KMS-11 (cell line): Measurements from ENCODE around the gene ILK.

Source experiments
- H2AFZ ChIP-seq: fragments of 200-600 bp; sonication (generic); 2 replicates; pipeline ENCODE4 v1.6.1; 2016; ENCODE audit warnings: antibody characterized with exemption, mixed run types, low read depth
- H3K27ac ChIP-seq: fragments of 200-600 bp; sonication (generic); 2 replicates; pipeline ENCODE4 v1.6.1; 2016; ENCODE audit warnings: mild to moderate bottlenecking, mixed run types
- H3K27me3 ChIP-seq: fragments of 200-600 bp; sonication (generic); 2 replicates; pipeline ENCODE4 v1.6.1; 2017; ENCODE audit warnings: mild to moderate bottlenecking, low read depth, mixed run types, moderate library complexity; ENCODE audit not compliant: insufficient read depth
- H3K36me3 ChIP-seq: fragments of 200-600 bp; sonication (generic); 2 replicates; pipeline ENCODE4 v1.6.1; 2017; ENCODE audit warnings: mild to moderate bottlenecking, mixed run types; ENCODE audit not compliant: insufficient read depth
- H3K4me1 ChIP-seq: fragments of 200-600 bp; sonication (generic); 2 replicates; pipeline ENCODE4 v1.6.1; 2016; ENCODE audit warnings: mild to moderate bottlenecking, low read depth, mixed run types; ENCODE audit not compliant: poor library complexity, severe bottlenecking
- H3K4me2 ChIP-seq: fragments of 200-600 bp; sonication (generic); 2 replicates; pipeline ENCODE4 v1.7.0; 2016; ENCODE audit warnings: mild to moderate bottlenecking, mixed run types
- H3K4me3 ChIP-seq: fragments of 200-600 bp; sonication (generic); IDR thresholded peaks from 2 replicates; pipeline ENCODE4 v1.6.1; 2017; ENCODE audit warnings: low read depth, low read length, mixed read lengths; ENCODE audit not compliant: insufficient read depth
- H3K79me2 ChIP-seq: fragments of 200-600 bp; sonication (generic); 2 replicates; pipeline ENCODE4 v1.6.1; 2016; ENCODE audit warnings: low read depth, mixed run types; ENCODE audit not compliant: insufficient read depth
- H3K9ac ChIP-seq: fragments of 200-600 bp; sonication (generic); 2 replicates; pipeline ENCODE4 v1.6.1; 2016; ENCODE audit warnings: mild to moderate bottlenecking, mixed run types
- H4K20me1 ChIP-seq: fragments of 200-600 bp; sonication (generic); 2 replicates; pipeline ENCODE4 v1.6.1; 2016; ENCODE audit warnings: mild to moderate bottlenecking, mixed run types; ENCODE audit not compliant: insufficient read depth
- TF ChIP-seq, protein P1 (sequence below): fragments of 200-600 bp; sonication (generic); conservative IDR thresholded peaks from 2 replicates; pipeline ENCODE4 v1.6.1; 2017; ENCODE audit warnings: low read depth, mild to moderate bottlenecking, antibody characterized with exemption, low read length, moderate library complexity, mixed read lengths

Gene ILK

GRCh38 chr11:6563667-6564066 lies 39.9 kb upstream of the ILK start:
- Histone ChIP-seq H3K4me2 (no peak overlapping the region), H3K9ac (no peak overlapping the region), H3K4me1 (peaks cover 4% of the 10 kb centered on the region), H3K36me3 (no peaks in the 10 kb centered on the region), H3K4me3 (no peak overlapping the region), H3K27ac (no peak overlapping the region), H2AFZ (no peak overlapping the region), H3K27me3 (no peaks in the 10 kb centered on the region), H3K79me2 (no peaks in the 10 kb centered on the region), H4K20me1 (no peaks in the 10 kb centered on the region)
- TF ChIP-seq, protein P1, sequence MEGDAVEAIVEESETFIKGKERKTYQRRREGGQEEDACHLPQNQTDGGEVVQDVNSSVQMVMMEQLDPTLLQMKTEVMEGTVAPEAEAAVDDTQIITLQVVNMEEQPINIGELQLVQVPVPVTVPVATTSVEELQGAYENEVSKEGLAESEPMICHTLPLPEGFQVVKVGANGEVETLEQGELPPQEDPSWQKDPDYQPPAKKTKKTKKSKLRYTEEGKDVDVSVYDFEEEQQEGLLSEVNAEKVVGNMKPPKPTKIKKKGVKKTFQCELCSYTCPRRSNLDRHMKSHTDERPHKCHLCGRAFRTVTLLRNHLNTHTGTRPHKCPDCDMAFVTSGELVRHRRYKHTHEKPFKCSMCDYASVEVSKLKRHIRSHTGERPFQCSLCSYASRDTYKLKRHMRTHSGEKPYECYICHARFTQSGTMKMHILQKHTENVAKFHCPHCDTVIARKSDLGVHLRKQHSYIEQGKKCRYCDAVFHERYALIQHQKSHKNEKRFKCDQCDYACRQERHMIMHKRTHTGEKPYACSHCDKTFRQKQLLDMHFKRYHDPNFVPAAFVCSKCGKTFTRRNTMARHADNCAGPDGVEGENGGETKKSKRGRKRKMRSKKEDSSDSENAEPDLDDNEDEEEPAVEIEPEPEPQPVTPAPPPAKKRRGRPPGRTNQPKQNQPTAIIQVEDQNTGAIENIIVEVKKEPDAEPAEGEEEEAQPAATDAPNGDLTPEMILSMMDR, result no peak

- H3K36me3 ChIP-seq, result no peaks in the 10 kb centered on the region
- no peak overlapping the region for H3K9ac ChIP-seq
- no peak overlapping the region for H3K4me3 ChIP-seq
- no peak overlapping the region for H2AFZ ChIP-seq
- H3K4me1 ChIP-seq, result peaks cover 6% of the 10 kb centered on the region
- no peak overlapping the region for H3K27ac ChIP-seq
- no peaks in the 10 kb centered on the region for H3K79me2 ChIP-seq
- TF ChIP-seq, protein P1, result no peak
- no peak overlapping the region for H3K4me2 ChIP-seq
- no peaks in the 10 kb centered on the region for H4K20me1 ChIP-seq
- no peaks in the 10 kb centered on the region for H3K27me3 ChIP-seq
Measured at GRCh38 chr11:6565325-6565724, 38.2 kb upstream of the ILK start.

DNA sequence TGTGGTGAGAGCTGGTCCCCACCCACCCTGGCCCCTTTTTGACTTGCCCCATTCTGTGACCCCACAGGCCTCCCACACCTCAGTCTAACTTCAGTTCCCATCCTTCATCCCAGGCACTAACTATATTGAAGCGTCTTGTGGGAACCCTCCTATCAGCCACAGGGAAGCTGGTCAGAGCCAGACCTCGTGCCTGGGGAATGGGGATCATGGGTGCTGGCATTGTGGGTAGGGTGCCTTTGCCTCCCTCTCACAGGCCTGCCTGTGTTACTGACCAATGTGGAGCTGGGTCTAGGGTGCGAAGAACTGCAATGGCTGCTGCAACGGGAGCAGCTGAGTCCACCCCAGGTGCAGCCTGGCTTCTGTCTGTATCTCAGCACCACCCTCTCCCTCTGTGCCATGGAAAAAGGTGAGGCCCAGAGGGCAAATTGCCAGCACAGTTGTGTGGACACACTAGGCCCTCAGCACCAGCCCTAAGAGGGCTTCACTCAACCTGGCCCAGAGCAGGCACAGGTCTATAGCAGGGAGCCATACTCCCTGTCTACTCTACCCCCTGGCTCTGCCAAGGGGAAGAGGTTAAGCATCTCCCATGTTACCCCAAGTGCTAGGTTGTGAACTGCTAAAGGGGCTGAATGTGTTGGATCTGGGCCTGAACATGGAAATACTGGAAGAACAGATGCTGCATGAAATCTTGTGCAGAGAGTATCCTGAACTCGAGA lies 37.4 kb upstream of the ILK start:
- Histone ChIP-seq H3K4me2 (no peak overlapping the region), H3K9ac (no peak overlapping the region), H3K79me2 (no peaks in the 10 kb centered on the region), H3K27me3 (no peaks in the 10 kb centered on the region), H3K4me3 (no peak overlapping the region), H3K27ac (no peak overlapping the region), H2AFZ (no peak overlapping the region), H4K20me1 (no peaks in the 10 kb centered on the region), H3K4me1 (peaks cover 6% of the 10 kb centered on the region), H3K36me3 (no peaks in the 10 kb centered on the region)
- TF ChIP-seq, protein P1, result no peak

GRCh38 chr11:6566704-6567370 lies 36.7 kb upstream of the ILK start:
- Histone ChIP-seq H3K4me1 (peaks cover 6% of the 10 kb centered on the region), H2AFZ (no peak overlapping the region)
- TF ChIP-seq, protein P1, result no peak

More at GRCh38 chr11:6566704-6567370, 36.7 kb upstream of the ILK start:
- Histone ChIP-seq H3K4me2 (no peak overlapping the region), H3K79me2 (no peaks in the 10 kb centered on the region), H3K27ac (no peak overlapping the region), H4K20me1 (no peaks in the 10 kb centered on the region), H3K27me3 (no peaks in the 10 kb centered on the region), H3K4me3 (no peak overlapping the region), H3K9ac (no peak overlapping the region), H3K36me3 (no peaks in the 10 kb centered on the region)
